ENCODE measurements around the gene FRAS1.

GRCh38 chr4:78083035-78083434 lies 25.9 kb downstream of the FRAS1 start:
- TF ChIP-seq POLR2AphosphoS5 (IDR thresholded peaks at IDR 0.05) = no peak
- no peak for TF ChIP-seq CTCF (IDR thresholded peaks at IDR 0.05; ENCODE audit: poor library complexity, severe bottlenecking)
- TF ChIP-seq REST (IDR thresholded peaks at IDR 0.05; ENCODE audit: borderline replicate concordance) = no peak
- no peak for TF ChIP-seq EZH2 (IDR thresholded peaks at IDR 0.05; ENCODE audit: borderline replicate concordance, insufficient read depth, low read length, poor library complexity, severe bottlenecking)
- TF ChIP-seq TAF1 (IDR thresholded peaks at IDR 0.05; ENCODE audit: low read depth) = no peak
- TF ChIP-seq RAD21 (conservative IDR thresholded peaks at IDR 0.05) = no peak
- no peak for TF ChIP-seq EP300 (conservative IDR thresholded peaks at IDR 0.05; ENCODE audit: poor library complexity, severe bottlenecking)
- no peak for TF ChIP-seq SMC3 (conservative IDR thresholded peaks at IDR 0.05; ENCODE audit: poor library complexity)
- TF ChIP-seq MXI1 (conservative IDR thresholded peaks at IDR 0.05; ENCODE audit: poor library complexity, severe bottlenecking) = no peak

All from neural cell (in vitro differentiated cells).